SU-DHL-6 (cell line): ENCODE data around the gene CBFA2T3.

ENCODE experiments used
- H2AFZ ChIP-seq: fragments of 200-600 bp; sonication (generic); 2 replicates; pipeline ENCODE4 v1.6.1; 2014; ENCODE audit warnings: low read depth, mild to moderate bottlenecking, moderate library complexity, mixed read lengths, antibody characterized with exemption, low read length; ENCODE audit not compliant: severe bottlenecking
- H3F3A ChIP-seq: fragments of 200-600 bp; shearing (Covaris generic); 2 replicates; pipeline ENCODE4 v1.6.0; 2016; ENCODE audit warnings: antibody characterized with exemption, mild to moderate bottlenecking; ENCODE audit not compliant: insufficient read depth
- H3K27ac ChIP-seq: fragments of 200-600 bp; sonication (generic); 2 replicates; pipeline ENCODE4 v1.5.1; 2016; ENCODE audit warnings: low read depth, mild to moderate bottlenecking, low read length, moderate library complexity, mixed read lengths
- H3K27me3 ChIP-seq: fragments of 200-600 bp; sonication (generic), shearing (Covaris generic); 2 replicates; pipeline ENCODE4 v1.6.0; 2014; ENCODE audit warnings: mild to moderate bottlenecking, low read length
- H3K36me3 ChIP-seq: fragments of 200-600 bp; sonication (generic); 2 replicates; pipeline ENCODE4 v1.6.1; 2014; ENCODE audit warnings: mild to moderate bottlenecking, low read length, mixed read lengths
- H3K4me2 ChIP-seq: fragments of 300-600, 200-600 bp; shearing (Covaris generic), sonication (generic); 2 replicates; pipeline ENCODE4 v1.6.0; 2014; ENCODE audit warnings: low read length, low read depth, mild to moderate bottlenecking; ENCODE audit not compliant: poor library complexity, severe bottlenecking
- H3K4me3 ChIP-seq: fragments of 200-600 bp; sonication (generic); 2 replicates; pipeline ENCODE4 v1.5.1; 2014; ENCODE audit warnings: antibody characterized with exemption, low read length, mild to moderate bottlenecking, mixed read lengths; ENCODE audit not compliant: insufficient read depth, poor library complexity, severe bottlenecking
- H3K79me2 ChIP-seq: fragments of 200-600 bp; sonication (generic); 2 replicates; pipeline ENCODE4 v1.6.1; 2014; ENCODE audit warnings: mild to moderate bottlenecking, low read length, moderate library complexity; ENCODE audit not compliant: insufficient read depth
- H3K9ac ChIP-seq: fragments of 200-600 bp; sonication (generic); 2 replicates; pipeline ENCODE4 v1.7.0; 2014; ENCODE audit warnings: mild to moderate bottlenecking, low read length
- H3K9me2 ChIP-seq: fragments of 200-600 bp; sonication (generic); replicated peaks from 2 replicates; pipeline ENCODE4 v1.6.1; 2014; ENCODE audit warnings: low read length; ENCODE audit not compliant: insufficient read depth
- H3K9me3 ChIP-seq: fragments of 200-600 bp; sonication (generic); 2 replicates; pipeline ENCODE4 v1.6.1; 2014; ENCODE audit warnings: low read length, mixed read lengths; ENCODE audit not compliant: insufficient read depth
- H4K20me1 ChIP-seq: fragments of 200-600 bp; sonication (generic); 2 replicates; pipeline ENCODE4 v1.6.1; 2014; ENCODE audit warnings: low read depth, mild to moderate bottlenecking, antibody characterized with exemption, low read length, moderate library complexity, mixed read lengths
- CTCF ChIP-seq: fragments of 200-600 bp; sonication (generic); IDR thresholded peaks from one replicate; pipeline ENCODE4 v1.5.1; 2017; ENCODE audit warnings: antibody characterized with exemption, mild to moderate bottlenecking, low read length, moderate library complexity; ENCODE audit not compliant: insufficient read depth, poor library complexity, severe bottlenecking
- EZH2phosphoT487 ChIP-seq: fragments of 200-600 bp; sonication (generic), shearing (Covaris generic); conservative IDR thresholded peaks from 2 replicates; pipeline ENCODE4 v1.6.1; 2018; ENCODE audit warnings: mild to moderate bottlenecking, antibody characterized with exemption, low read length, moderate library complexity, mixed read lengths

CBFA2T3 gene

DNA sequence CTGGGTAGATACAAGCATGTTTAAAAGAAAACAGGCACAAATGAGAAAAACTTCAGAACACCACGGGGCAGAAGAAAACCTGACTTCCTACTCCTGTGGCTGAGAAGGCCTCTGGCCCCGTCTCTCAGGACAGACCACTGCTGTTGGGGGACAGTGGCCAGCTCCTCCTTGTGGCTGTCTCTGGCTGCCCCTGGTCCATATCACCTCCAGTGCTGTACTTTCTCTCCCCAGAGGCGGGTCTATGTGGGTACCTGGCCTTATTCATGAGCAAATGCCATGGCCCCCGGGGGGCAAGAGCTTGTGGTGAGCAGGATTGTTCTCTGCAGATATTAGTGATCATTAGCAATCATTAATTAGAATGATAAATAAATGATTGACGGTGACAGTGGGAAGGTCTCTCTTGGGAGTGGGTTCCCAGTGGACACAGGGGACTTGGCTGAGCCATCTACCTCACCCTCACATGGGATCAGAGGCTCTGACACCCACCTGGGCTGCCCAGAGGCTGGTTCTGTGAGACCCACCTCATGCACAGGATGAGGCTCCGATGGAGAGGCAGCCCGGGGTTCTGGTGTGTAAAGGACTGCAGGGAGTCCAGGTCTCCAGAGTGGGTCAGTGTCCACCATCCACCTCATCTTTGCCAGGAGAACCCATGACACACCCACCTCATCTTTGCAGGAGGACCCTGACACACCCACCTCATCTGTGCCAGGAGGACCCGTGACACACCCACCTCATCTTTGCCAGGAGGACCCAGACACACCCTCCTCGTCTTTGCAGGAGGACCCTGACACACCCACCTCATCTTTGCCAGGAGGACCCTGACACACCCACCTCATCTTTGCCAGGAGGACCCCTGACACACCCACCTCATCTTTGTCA is 30.6 kb upstream of the CBFA2T3 start:
- no peak overlapping the region for H3K4me3 ChIP-seq
- no peaks in the 10 kb centered on the region for H4K20me1 ChIP-seq
- no peak overlapping the region for H3K4me2 ChIP-seq
- no peaks in the 10 kb centered on the region for H3K27me3 ChIP-seq
- no peak overlapping the region for H3K9ac ChIP-seq
- no peak overlapping the region for H3K27ac ChIP-seq
- no peaks in the 10 kb centered on the region for H3K36me3 ChIP-seq
- peaks cover 7% of the 10 kb centered on the region; the same call in 1 of the 2 replicates for H3F3A ChIP-seq
- H3K79me2 ChIP-seq, result no peaks in the 10 kb centered on the region
- H3K9me3 ChIP-seq, result no peaks in the 10 kb centered on the region
- H2AFZ ChIP-seq, result no peak overlapping the region
- TF ChIP-seq CTCF, result no peak
- TF ChIP-seq EZH2phosphoT487, result no peak
- H3K9me2 ChIP-seq, result no peaks in the 10 kb centered on the region

DNA sequence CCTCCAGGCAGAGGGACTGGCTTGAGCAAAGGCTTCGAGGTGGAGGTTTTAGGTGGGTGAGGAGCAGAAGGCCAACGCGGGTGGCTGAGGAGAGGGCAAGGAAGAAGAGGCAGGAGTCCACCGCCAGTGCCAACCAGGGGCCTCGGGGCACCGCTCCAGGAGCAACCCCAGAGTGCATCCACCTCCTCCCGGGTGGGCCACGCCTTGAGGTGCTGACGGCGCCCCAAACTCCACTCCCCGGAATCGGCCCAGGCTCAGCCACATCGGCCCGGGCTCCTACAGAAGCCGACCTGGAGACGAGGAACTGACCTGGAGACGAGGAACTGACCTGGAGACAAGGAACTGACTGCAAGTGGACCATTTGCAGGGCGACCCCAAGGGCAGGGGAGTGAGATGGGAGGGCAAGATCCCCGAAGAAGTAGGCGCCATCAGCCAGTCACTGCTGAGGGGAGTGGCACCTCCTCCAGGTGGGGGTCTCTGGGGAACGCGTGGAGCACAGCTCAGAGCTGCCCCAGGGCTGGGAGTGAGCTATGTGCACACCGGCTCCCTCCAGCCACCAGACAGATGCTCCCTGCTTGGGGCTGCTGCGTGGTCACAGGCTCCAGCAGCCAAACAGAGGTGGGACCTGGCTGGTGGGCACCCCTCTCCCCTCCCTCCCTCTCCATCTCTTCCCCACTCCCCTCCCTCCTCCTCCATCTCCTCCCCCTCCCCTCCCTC is 29.2 kb upstream of the CBFA2T3 start:
- H3K27ac ChIP-seq, result no peak overlapping the region
- no peaks in the 10 kb centered on the region for H3K36me3 ChIP-seq
- peaks cover 7% of the 10 kb centered on the region; the same call in 1 of the 2 replicates for H3F3A ChIP-seq
- no peak for TF ChIP-seq EZH2phosphoT487
- no peak for TF ChIP-seq CTCF
- H3K27me3 ChIP-seq, result no peaks in the 10 kb centered on the region
- H3K4me2 ChIP-seq, result no peak overlapping the region
- H3K4me3 ChIP-seq, result no peak overlapping the region
- no peaks in the 10 kb centered on the region for H3K79me2 ChIP-seq
- H3K9ac ChIP-seq, result no peak overlapping the region
- H3K9me2 ChIP-seq, result no peaks in the 10 kb centered on the region
- no peaks in the 10 kb centered on the region for H3K9me3 ChIP-seq
- no peak overlapping the region for H2AFZ ChIP-seq
- no peaks in the 10 kb centered on the region for H4K20me1 ChIP-seq

GRCh38 chr16:89005201-89006035 is 28.4 kb upstream of the CBFA2T3 start:
- H3K27ac ChIP-seq, result no peak overlapping the region
- H4K20me1 ChIP-seq, result no peaks in the 10 kb centered on the region
- H3K9me3 ChIP-seq, result no peaks in the 10 kb centered on the region
- TF ChIP-seq EZH2phosphoT487, result no peak
- no peaks in the 10 kb centered on the region for H3K9me2 ChIP-seq
- H3K4me3 ChIP-seq, result no peak overlapping the region
- no peaks in the 10 kb centered on the region for H3K79me2 ChIP-seq
- H2AFZ ChIP-seq, result no peak overlapping the region
- no peak overlapping the region for H3K9ac ChIP-seq
- no peaks in the 10 kb centered on the region for H3K36me3 ChIP-seq
- no peaks in the 10 kb centered on the region for H3K27me3 ChIP-seq
- H3K4me2 ChIP-seq, result no peak overlapping the region
- H3F3A ChIP-seq, result peaks cover 7% of the 10 kb centered on the region; the same call in 1 of the 2 replicates
